ENCODE results near the gene KCNT2. TPM values are rescaled to one million over a fixed set of nuclear protein-coding genes. Genes with fewer than 3 reads are reported as not detected.
A peak's percentile ranks its signal among the peaks of the same experiment; 100 is the strongest.

KCNT2 gene
- total RNA-seq, 1 donor from 2014 or later, result not detected

- H3K9me3 Mint-ChIP-seq, result no peaks in the 10 kb centered on the region
- H3K27me3 Mint-ChIP-seq, result no peaks in the 10 kb centered on the region
- H3K4me3 Mint-ChIP-seq, result no peak overlapping the region
- intact Hi-C loops (cut with micrococcal nuclease), result no loop called here
- no peak for DNase-seq
- H3K27ac Mint-ChIP-seq, result no peak overlapping the region
- H3K36me3 Mint-ChIP-seq (ENCODE audit: low read depth), result no peaks in the 10 kb centered on the region
- H3K4me1 Mint-ChIP-seq, result no peaks in the 10 kb centered on the region
These were observed 11.5 kb upstream of the KCNT2 start for GRCh38 chr1:196619721-196620120.

GRCh38 chr1:196611873-196612272, 3.6 kb upstream of the KCNT2 start:
- H3K4me1 Mint-ChIP-seq, result peaks cover 4% of the 10 kb centered on the region

DNA sequence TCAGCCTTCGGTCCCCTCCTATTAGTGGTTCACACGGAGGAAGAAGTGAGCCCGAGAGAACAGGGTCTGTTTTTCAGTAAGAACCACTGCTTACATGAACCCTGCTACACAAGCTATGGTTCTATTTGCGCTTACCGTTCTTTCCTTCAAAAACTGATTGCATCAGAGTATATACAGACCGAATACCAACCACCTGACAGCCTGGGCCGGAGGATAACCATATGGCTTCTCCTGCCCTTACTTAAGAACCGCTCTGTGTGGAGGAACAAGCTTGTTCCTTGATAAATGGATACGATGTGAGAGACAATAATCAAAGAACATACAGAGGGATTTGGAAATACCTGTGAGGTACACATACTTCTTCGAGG, 1.1 kb upstream of the KCNT2 start:
- DNase-seq, result no peak
- H3K27ac Mint-ChIP-seq, result no peak overlapping the region
- peaks cover 38% of the 10 kb centered on the region for H3K27me3 Mint-ChIP-seq
- peaks cover 4% of the 10 kb centered on the region for H3K4me1 Mint-ChIP-seq
- no peaks in the 10 kb centered on the region for H3K36me3 Mint-ChIP-seq (ENCODE audit: low read depth)
- no peak overlapping the region for H3K4me3 Mint-ChIP-seq
- intact Hi-C loops (cut with micrococcal nuclease), result no loop called here
- no peaks in the 10 kb centered on the region for H3K9me3 Mint-ChIP-seq

More at GRCh38 chr1:196611873-196612272, 3.6 kb upstream of the KCNT2 start:
- intact Hi-C loops (cut with micrococcal nuclease), result no loop called here
- no peaks in the 10 kb centered on the region for H3K9me3 Mint-ChIP-seq
- H3K4me3 Mint-ChIP-seq, result no peak overlapping the region
- no peak overlapping the region for H3K27ac Mint-ChIP-seq
- no peaks in the 10 kb centered on the region for H3K36me3 Mint-ChIP-seq (ENCODE audit: low read depth)
- no peak for DNase-seq
- H3K27me3 Mint-ChIP-seq, result peaks cover 33% of the 10 kb centered on the region

DNA sequence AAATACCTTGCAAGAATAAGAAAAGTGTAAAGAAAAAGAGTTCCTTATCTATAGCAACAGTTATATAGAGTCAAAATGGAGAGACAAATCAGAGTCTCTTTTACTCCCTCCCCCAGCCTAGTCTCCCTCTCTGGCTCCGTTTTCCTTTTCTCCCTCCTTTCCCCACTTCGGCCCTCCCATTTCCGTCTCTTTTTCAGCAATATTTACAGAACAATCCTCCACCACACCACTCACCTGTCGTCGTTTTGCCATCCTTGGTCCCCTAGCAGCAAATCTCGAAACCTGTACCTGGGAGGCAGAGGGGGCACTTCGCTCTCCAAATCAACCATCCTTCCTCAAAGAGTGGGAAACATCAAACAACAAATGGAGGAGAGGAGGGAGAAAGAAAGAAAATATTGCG, 259 bp downstream of the KCNT2 start:
- Mint-ChIP-seq H3K27me3 (peaks cover 37% of the 10 kb centered on the region), H3K4me1 (peaks cover 4% of the 10 kb centered on the region), H3K4me3 (peak overlapping the region; percentile 3), H3K9me3 (no peaks in the 10 kb centered on the region), H3K36me3 (ENCODE audit: low read depth) (no peaks in the 10 kb centered on the region), H3K27ac (no peak overlapping the region)
- no peak for DNase-seq
- intact Hi-C loops (cut with micrococcal nuclease), result no loop called here

- H3K27ac Mint-ChIP-seq, result no peak overlapping the region
- H3K9me3 Mint-ChIP-seq, result no peaks in the 10 kb centered on the region
- no peaks in the 10 kb centered on the region for H3K36me3 Mint-ChIP-seq (ENCODE audit: low read depth)
- H3K4me3 Mint-ChIP-seq, result no peak overlapping the region
- no peak for DNase-seq
- peaks cover 20% of the 10 kb centered on the region for H3K27me3 Mint-ChIP-seq
- peaks cover 4% of the 10 kb centered on the region for H3K4me1 Mint-ChIP-seq
- intact Hi-C loops (cut with micrococcal nuclease), result no loop called here
These were observed 4.6 kb downstream of the KCNT2 start for GRCh38 chr1:196603651-196604050.

DNA sequence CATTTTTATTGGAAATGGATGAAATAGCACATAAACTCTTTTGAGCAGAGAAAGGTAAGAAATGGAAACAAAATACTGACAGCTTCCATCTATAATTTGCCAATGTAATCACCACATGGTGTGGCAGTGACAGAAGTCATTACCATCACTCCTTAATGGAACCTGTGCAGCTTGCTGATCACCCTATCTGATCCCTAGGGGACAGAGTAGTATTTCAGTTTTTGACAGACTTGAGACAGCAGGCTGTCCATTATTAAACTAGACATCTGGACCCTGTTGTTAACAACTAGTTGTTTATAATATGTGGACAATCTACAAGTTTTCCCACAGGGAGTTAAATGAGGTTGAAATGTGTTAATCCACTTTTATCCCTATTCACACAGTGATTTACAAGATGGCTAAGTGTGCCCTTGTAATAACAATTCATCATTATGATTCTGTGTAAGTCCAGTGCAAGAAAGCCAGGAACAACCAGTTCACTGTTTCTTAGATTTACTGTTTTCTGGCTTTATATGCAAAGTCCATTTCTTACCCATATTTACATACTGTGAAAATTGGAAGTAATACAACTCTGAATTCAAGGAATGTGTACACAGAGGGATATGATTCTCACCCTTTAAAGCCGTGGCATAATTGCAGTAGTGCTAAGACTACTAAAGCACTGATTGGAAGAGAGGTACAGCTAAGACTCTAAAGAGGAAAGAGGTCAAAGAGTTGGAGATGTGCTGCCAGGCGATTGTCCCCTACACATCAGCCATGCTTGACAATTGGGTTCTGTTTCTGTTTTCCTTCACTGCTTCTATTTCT, 9.1 kb downstream of the KCNT2 start:
- Mint-ChIP-seq H3K27me3 (no peaks in the 10 kb centered on the region), H3K9me3 (no peaks in the 10 kb centered on the region), H3K27ac (no peak overlapping the region), H3K4me1 (no peaks in the 10 kb centered on the region), H3K36me3 (ENCODE audit: low read depth) (no peaks in the 10 kb centered on the region), H3K4me3 (no peak overlapping the region)
- DNase-seq, result no peak
- intact Hi-C loops (cut with micrococcal nuclease), result no loop called here

GRCh38 chr1:196594700-196595099, 13.5 kb downstream of the KCNT2 start:
- H3K4me1 Mint-ChIP-seq, result no peaks in the 10 kb centered on the region
- intact Hi-C loops (cut with micrococcal nuclease), result no loop called here
- DNase-seq, result no peak
- H3K27me3 Mint-ChIP-seq, result no peaks in the 10 kb centered on the region
- H3K9me3 Mint-ChIP-seq, result no peaks in the 10 kb centered on the region
- H3K27ac Mint-ChIP-seq, result no peak overlapping the region
- H3K36me3 Mint-ChIP-seq (ENCODE audit: low read depth), result no peaks in the 10 kb centered on the region
- no peak overlapping the region for H3K4me3 Mint-ChIP-seq

- no peak overlapping the region for H3K27ac Mint-ChIP-seq
- intact Hi-C loops (cut with micrococcal nuclease), result no loop called here
- no peak for DNase-seq
- no peak overlapping the region for H3K4me3 Mint-ChIP-seq
- H3K27me3 Mint-ChIP-seq, result no peaks in the 10 kb centered on the region
- H3K9me3 Mint-ChIP-seq, result no peaks in the 10 kb centered on the region
- H3K36me3 Mint-ChIP-seq (ENCODE audit: low read depth), result no peaks in the 10 kb centered on the region
- H3K4me1 Mint-ChIP-seq, result no peaks in the 10 kb centered on the region
These were observed 14.3 kb downstream of the KCNT2 start for GRCh38 chr1:196593955-196594354.

DNA sequence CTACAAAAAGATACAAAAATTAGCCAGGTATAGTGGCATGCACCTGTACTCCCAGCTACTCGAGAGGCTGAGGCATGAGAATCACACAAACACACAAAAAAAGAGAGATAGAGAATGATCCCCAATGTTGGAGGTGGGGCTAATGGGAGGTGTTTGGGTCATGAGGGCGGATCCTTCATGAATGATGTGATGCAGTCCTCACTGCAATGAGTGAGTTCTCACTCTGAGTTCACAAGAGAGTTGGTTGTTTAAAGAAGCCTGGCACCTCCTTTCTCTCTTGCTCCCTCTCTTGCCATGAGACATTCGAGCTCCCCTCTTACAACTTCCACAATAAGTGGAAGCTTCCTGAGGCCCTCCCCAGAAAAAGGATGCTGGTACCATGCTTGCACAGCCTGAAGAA, 17.3 kb downstream of the KCNT2 start:
- Mint-ChIP-seq H3K27ac (no peak overlapping the region), H3K27me3 (no peaks in the 10 kb centered on the region), H3K9me3 (no peaks in the 10 kb centered on the region), H3K4me3 (no peak overlapping the region), H3K36me3 (ENCODE audit: low read depth) (no peaks in the 10 kb centered on the region), H3K4me1 (no peaks in the 10 kb centered on the region)
- intact Hi-C loops (cut with micrococcal nuclease), result no loop called here
- no peak for DNase-seq

GRCh38 chr1:196590012-196590708, 18.1 kb downstream of the KCNT2 start:
- Mint-ChIP-seq H3K4me3 (no peak overlapping the region), H3K4me1 (no peaks in the 10 kb centered on the region), H3K9me3 (no peaks in the 10 kb centered on the region), H3K27ac (no peak overlapping the region), H3K27me3 (no peaks in the 10 kb centered on the region), H3K36me3 (ENCODE audit: low read depth) (no peaks in the 10 kb centered on the region)
- intact Hi-C loops (cut with micrococcal nuclease), result no loop called here
- DNase-seq, result no peak

DNA sequence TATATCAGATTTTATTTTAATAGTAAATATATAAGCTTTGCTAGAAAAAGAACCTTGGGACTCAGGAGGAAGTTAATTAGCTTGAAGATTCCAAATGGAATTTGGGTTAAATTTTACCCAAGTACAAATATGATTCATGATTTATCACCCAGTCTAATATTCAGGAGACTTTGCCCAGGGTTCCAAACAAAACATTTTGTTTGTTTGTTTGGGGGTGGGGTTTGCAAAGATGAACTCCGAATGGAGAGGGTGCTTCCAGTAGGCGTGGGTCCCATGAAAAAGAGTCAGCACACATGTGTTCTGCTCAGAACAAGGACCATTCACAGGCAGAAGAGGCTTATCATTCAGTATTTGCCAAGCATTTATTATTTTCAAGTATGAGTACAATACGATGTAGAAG, 23.5 kb downstream of the KCNT2 start:
- H3K9me3 Mint-ChIP-seq, result no peaks in the 10 kb centered on the region
- no peaks in the 10 kb centered on the region for H3K36me3 Mint-ChIP-seq (ENCODE audit: low read depth)
- no peak overlapping the region for H3K4me3 Mint-ChIP-seq
- DNase-seq, result no peak
- H3K4me1 Mint-ChIP-seq, result no peaks in the 10 kb centered on the region
- intact Hi-C loops (cut with micrococcal nuclease), result no loop called here
- no peaks in the 10 kb centered on the region for H3K27me3 Mint-ChIP-seq
- no peak overlapping the region for H3K27ac Mint-ChIP-seq

DNA sequence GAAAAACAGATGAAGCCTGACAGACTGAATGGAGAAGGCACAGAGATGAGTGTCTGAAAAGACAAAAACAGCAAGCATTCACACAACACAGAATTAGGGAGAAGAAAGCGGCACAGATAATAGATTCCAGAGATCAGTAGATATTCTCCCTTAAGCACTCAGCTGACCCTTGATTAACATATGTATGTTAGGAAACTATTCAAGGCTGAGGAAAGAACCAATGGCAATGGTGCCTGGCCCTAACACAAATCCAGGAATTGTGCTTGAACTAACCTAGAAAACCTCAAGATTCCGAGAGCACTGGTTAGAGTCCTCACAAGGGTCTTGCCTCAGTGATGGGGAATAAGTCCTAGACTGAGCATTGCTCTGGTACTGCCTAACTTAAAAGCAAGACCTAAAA, 30.9 kb downstream of the KCNT2 start:
- intact Hi-C loops (cut with micrococcal nuclease), result no loop called here
- Mint-ChIP-seq H3K4me1 (no peaks in the 10 kb centered on the region), H3K36me3 (ENCODE audit: low read depth) (no peaks in the 10 kb centered on the region), H3K27me3 (no peaks in the 10 kb centered on the region), H3K27ac (no peak overlapping the region), H3K9me3 (no peaks in the 10 kb centered on the region), H3K4me3 (no peak overlapping the region)
- no peak for DNase-seq

DNA sequence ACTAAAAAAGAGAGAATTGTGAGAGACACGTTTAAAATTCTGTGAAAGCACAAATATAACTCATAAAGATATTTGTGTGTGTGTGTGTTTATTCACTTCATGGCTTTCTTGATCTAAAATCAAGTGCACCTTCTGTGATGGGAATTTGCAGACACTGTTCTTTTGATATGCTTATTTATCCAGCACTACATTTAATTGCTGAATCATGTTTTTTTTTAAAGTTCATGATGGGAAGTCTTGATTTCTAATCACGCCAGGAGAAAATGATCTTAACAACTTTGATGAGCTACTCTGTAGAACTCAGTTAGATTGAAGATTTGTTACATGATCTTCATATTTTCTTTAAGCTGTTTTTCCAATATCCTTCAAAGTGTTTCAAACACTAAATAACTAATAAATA, 35.0 kb downstream of the KCNT2 start:
- Mint-ChIP-seq H3K27me3 (no peaks in the 10 kb centered on the region), H3K4me3 (no peak overlapping the region), H3K4me1 (no peaks in the 10 kb centered on the region), H3K27ac (no peak overlapping the region), H3K36me3 (ENCODE audit: low read depth) (no peaks in the 10 kb centered on the region), H3K9me3 (no peaks in the 10 kb centered on the region)
- no peak for DNase-seq
- intact Hi-C loops (cut with micrococcal nuclease), result no loop called here

GRCh38 chr1:196567238-196567637, 41.0 kb downstream of the KCNT2 start:
- Mint-ChIP-seq H3K4me1 (no peaks in the 10 kb centered on the region), H3K9me3 (no peaks in the 10 kb centered on the region), H3K27ac (no peak overlapping the region), H3K4me3 (no peak overlapping the region), H3K27me3 (no peaks in the 10 kb centered on the region), H3K36me3 (ENCODE audit: low read depth) (no peaks in the 10 kb centered on the region)
- no peak for DNase-seq
- intact Hi-C loops (cut with micrococcal nuclease), result no loop called here

DNA sequence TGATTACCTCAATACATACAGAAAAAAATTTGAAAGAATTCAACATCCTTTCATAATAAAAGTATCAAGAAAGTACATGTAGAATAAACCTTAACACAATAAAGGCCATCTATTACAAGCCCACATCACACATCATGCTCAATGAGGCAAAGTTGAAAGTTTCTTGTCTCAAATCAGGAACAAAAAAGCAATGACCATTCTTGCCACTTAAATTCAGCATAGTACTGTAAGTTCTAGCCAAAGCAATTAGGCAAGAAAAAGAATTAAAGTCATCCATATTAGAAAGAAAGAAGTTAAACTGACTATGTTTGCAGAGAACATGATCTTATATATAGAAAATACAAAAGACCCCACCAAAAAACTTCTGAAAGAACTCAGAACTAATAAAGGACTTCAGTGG, 44.5 kb downstream of the KCNT2 start:
- DNase-seq, result no peak
- no peaks in the 10 kb centered on the region for H3K9me3 Mint-ChIP-seq
- intact Hi-C loops (cut with micrococcal nuclease), result no loop called here

More for the DNA sequence above, 44.5 kb downstream of the KCNT2 start:
- Mint-ChIP-seq H3K27me3 (no peaks in the 10 kb centered on the region), H3K4me1 (no peaks in the 10 kb centered on the region), H3K36me3 (ENCODE audit: low read depth) (no peaks in the 10 kb centered on the region), H3K27ac (no peak overlapping the region), H3K4me3 (no peak overlapping the region)

All from activated CD4-positive, alpha-beta T cell treated with anti-CD3 and anti-CD28 coated beads, Interleukin-2, amount 10 ng/mL, durations not matched to agents 24 days and 14 days (primary cell).